AG20443 (cell line): ENCODE measurements around the gene CCDC102B.
"Not testable (repeated sequence)": the region's sequence is repeated elsewhere in the genome, so short reads cannot be mapped to it uniquely, and the experiment has no call there.

Experiments
- DNase-seq: peaks from one replicate; pipeline ENCODE4 v3.0.0; 2012; ENCODE audit warnings: low spot score, mixed read lengths

CCDC102B gene

GRCh38 chr18:68909579-68909978 lies 111.7 kb downstream of the CCDC102B start:
- no peak for DNase-seq

DNA sequence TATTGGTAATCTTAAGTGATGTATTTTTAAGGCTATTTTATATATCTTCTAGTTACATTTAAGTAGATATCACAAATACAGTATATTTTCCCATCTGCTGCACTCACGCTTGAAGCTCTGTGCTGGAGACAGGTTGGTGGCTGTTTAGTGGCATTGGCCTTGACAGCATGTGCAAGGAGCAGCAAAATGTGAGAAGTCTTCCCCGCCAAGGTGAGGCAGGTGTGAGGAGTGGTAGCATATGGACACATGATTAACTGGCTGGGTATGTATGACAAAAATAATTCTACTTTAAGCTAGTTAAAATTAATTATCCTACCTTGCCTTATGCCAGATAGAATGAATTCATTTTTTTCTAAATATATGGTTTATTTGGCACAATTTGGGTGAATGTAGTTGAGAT lies 117.2 kb downstream of the CCDC102B start:
- DNase-seq, result no peak

GRCh38 chr18:68916734-68917133 lies 118.9 kb downstream of the CCDC102B start:
- DNase-seq, result peak; percentile 7

DNA sequence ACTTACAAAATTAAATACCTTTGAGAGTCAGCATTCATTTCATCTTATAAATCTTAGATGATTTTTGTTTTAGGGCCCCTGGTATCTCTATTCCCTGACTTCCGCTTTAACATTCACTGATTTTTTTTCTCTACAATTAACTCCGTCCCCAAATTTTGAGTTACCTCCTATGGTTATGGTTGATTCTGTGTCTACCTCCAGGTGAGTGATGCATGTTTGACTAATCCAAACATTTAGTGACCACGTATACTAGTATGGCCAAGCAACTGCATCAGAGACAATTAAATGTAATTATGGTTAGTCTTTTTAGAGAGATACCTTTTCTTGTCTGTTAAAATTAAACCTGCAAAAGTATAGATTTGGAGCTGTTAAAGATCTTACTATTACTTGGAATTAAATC lies 120.3 kb downstream of the CCDC102B start:
- DNase-seq, result no peak

DNA sequence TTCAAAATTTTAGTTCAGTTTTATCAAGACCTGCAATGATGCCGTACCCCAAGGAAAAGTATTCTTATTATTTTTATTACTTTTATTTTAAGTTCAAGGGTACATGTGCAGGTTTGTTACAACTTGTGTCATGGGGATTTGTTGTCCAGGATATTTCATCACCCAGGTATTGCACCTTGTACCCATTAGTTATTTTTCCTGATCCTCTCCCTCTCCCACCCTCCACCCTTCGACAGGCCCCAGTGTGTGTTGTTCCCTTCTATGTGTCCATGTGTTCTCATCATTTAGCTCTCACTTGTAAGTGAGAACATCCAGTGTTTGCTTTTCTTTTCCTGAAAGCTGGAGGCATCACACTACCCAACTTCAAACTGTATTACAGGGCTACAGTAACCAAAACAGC lies 122.0 kb downstream of the CCDC102B start:
- DNase-seq, result no peak

- DNase-seq, result no peak
Observed at GRCh38 chr18:68922392-68922791, 124.5 kb downstream of the CCDC102B start.

DNA sequence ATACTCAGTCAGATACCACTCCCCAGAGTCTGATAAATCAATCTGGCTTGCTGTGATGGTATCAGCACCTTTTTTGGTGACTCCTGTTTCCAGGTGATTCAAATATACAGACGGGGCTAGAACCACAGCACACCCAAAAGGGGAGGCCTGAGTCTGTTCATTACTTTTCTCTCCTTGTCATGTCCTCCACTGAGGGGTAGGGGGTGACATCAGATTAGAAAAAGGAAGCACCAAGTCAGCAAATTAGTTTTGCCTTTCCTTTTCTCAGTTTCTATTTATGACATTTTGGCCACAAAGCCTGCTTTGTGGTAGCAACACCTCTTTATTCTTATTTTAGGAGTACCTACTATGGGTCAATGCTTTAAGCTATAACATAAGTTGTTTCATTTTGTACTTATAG lies 127.4 kb downstream of the CCDC102B start:
- peak; percentile 6 for DNase-seq

DNA sequence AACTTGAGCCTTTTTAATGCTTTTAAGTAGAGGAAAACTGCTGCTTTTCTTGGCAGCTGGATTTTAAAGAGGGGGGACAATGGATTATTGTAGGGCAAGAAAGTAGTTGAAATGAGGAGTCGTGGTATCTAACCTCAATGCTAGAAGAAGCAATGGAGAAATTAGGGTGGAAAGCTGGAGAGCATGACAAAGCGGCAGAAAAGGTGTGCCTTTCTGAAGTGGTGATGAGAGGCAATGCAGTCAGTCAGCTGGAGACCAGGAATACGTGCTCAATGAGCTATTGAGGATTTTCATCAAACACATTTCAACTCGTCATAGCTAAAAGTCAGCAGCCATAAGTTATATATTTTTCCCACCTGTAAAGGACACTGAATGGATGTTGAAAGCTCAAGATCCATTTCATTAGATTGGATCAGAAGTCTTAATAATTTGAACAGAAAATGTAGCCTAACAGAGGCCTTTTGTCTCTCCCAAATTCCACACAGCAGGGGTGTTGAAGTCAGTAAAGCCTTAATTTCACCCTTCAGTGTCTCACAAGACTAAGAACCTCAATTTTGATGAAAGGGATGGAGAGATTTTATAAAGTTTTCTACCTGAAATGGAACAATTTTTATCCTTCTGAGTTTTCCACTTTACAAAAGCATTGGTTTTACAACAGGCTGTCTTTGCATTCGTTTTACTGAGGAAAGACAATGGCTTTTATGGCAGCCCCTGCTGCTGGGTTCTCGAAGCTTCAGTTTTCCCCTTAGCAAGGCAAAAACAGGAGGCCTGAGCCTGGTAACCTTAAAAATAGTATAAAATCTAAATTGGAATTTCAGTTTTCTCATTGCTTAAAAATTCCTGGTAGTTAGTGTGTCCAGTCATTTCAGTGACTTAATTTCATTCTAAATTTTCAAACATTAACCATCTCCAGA lies 131.1 kb downstream of the CCDC102B start:
- no peak for DNase-seq

- no peak for DNase-seq
Observed at GRCh38 chr18:68935686-68936085, 137.8 kb downstream of the CCDC102B start.

GRCh38 chr18:68937029-68937599 lies 139.2 kb downstream of the CCDC102B start:
- no peak for DNase-seq

GRCh38 chr18:68940039-68940438 lies 142.2 kb downstream of the CCDC102B start:
- DNase-seq, result no peak

GRCh38 chr18:68940754-68941153 lies 142.9 kb downstream of the CCDC102B start:
- no peak for DNase-seq

DNA sequence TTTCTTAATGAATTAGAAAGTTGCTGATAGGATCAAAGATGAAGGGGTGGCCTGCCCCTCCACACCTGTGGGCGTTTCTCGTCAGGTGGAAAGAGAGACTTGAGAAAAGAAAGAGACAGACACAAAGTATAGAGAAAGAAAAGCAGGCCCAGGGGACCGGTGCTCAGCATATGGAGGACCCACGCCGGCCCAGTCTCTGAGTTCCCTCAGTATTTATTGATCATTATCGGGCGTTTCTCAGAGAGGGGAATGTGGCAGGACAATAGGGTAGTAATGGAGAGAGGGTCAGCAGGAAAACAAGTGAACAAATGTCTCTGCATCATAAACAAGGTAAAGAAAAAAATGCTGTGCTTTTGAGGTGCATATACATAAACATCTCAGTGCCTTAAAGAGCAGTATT lies 144.3 kb downstream of the CCDC102B start:
- no peak for DNase-seq

DNA sequence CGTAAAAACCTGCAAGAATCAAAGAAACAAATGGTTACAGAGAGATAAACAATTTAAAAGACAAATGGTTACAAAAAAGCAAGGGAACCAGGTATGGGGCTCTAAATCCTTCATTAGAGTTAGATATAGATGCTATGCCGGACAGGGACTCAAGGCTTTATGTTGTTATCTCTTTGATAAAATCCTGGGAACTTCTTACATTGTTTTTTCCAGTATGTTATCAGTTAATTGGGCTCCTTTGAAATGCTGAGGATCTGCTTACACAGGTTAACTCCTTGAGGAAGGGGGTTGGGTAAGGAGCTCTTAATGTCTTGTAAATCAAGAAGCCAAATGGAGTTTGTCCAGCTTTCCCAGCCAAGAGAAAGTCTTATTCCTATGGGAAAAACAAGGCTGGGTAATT lies 146.0 kb downstream of the CCDC102B start:
- DNase-seq, result not testable (repeated sequence)

- no peak for DNase-seq
Observed at GRCh38 chr18:68944330-68944729, 146.4 kb downstream of the CCDC102B start.

DNA sequence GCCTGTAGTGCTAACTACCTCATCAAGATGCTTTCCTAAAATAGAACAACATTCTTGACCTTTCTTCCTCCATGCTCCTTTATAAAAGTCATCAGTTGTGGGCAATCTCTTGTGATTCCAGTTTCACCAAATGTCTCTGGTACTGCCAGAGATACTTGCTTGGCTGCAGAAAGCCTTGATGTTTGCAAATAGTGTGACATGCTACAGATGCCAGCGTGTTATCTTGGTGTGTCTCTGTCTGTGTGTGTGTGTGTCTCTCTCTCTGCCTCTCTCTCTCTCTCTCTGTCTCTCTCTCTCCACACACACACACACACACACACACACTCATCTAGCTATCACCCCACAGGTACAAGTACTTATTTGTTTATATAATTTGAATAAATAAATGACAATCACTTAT lies 146.9 kb downstream of the CCDC102B start:
- no peak for DNase-seq

DNA sequence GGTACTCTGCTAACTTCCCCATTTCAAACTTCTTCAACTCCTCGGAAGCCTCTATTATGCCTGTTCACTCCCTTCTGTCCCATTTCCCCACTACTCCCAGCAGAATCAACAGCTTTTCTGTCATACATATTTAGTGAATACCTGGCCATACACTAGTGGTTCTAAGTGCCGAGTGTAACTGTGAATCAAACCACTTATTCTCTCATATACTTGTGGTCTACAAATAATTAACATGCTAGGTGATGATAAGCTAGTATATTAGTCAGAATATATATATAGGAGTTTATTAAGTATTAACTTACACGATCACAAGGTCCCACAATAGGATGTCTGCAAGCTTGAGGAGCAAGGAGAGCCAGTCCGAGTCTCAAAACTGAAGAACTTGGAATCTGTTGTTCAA lies 150.7 kb downstream of the CCDC102B start:
- no peak for DNase-seq

- DNase-seq, result no peak
Observed at GRCh38 chr18:68954738-68955137, 156.9 kb downstream of the CCDC102B start.

DNA sequence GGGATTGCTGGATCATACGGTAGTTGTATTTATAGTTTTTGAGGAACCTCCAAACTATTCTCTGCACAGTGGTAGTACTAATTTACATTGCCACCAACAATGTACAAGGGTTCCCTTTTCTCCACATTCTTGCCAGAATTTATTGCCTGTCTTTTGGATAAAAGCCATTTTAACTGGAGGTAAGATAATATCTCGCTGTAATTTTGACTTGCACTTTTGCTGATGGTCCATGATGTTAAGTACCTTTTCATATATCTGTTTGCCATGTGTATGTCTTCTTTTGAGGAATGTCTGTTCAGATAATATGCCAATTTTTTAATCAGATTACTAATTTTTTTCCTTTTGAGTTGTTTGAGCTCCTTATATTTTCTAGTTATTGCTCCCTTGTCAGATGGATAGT lies 158.8 kb downstream of the CCDC102B start:
- DNase-seq, result no peak

DNA sequence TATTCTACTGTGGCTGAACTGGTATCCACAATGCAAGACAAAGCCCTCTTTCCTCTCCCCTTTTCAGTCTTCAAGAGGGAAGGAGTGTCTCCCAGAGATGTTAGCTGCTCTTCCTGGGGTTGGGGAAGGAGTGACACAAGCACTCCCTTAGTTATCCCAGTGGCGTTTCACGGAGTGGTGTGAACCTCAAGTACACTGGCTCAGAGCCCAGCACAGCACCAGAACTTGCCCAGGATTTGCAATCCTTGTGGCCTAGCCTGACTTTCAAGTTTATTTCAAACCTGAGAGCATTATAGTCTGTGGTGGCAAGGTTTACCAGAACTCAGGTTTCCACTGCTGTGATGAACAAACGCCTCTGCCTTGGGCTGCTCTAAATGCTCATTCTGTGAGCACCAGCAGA lies 162.5 kb downstream of the CCDC102B start:
- no peak for DNase-seq

- DNase-seq, result no peak
Observed at GRCh38 chr18:68962623-68963022, 164.7 kb downstream of the CCDC102B start.

DNA sequence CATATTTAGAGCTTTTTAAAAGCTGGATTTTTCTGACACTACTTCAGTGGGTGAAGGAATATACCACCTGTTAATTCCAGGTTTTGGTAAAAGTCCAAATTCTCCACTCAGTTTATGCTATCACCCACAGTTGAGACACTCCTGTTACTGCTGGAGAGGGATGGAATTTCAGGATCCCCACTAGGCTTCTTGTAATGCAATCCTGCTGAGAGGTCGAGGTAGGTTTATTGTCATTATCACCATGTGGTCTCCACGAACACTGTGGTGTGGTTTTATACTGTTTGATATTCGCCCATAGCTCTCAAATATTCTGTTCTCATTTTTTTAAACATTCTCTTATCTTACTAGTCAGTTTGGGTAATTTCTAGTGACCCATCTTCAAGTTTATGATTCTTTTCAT lies 167.9 kb downstream of the CCDC102B start:
- DNase-seq, result no peak

- no peak for DNase-seq
Observed at GRCh38 chr18:68969027-68969426, 171.1 kb downstream of the CCDC102B start.

DNA sequence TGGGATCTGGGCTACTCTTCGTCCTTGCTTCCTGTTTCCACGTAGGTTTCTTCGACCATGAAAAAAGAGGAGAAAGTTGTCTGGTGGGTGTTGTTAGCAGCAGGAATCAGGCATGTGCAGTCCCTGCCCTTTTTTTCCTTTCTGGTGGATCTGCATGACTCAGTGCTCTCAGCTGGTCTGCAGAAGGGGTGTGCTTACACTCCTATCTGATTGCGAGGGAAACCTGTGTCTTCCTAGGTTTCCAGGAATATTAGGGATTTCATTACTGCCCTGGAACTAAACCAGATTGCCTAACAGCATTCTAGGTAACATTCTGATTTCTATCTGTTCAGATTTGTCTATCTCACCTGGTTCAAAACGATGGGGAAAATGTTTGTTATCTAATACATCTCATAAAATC lies 174.3 kb downstream of the CCDC102B start:
- DNase-seq, result no peak
